Stimulated activated naive CD8-positive, alpha-beta T cell treated with anti-CD3 and anti-CD28 coated beads, Interleukin-15, Interleukin-2, amounts not matched to agents 100 U/mL and 50 U/mL, for 24 hours (primary cell): ENCODE measurements around the gene ZNF394.
"Not testable (repeated sequence)": the region's sequence is repeated elsewhere in the genome, so short reads cannot be mapped to it uniquely, and the experiment has no call there.

Experiments used
- ATAC-seq: fragments of 150-1000 bp; cut with Tn5 transposase; one replicate; pipeline ENCODE4 v1.10.0; 2021
- DNase-seq: peaks from one replicate; pipeline ENCODE4 v3.0.0; 2021

Gene ZNF394

DNA sequence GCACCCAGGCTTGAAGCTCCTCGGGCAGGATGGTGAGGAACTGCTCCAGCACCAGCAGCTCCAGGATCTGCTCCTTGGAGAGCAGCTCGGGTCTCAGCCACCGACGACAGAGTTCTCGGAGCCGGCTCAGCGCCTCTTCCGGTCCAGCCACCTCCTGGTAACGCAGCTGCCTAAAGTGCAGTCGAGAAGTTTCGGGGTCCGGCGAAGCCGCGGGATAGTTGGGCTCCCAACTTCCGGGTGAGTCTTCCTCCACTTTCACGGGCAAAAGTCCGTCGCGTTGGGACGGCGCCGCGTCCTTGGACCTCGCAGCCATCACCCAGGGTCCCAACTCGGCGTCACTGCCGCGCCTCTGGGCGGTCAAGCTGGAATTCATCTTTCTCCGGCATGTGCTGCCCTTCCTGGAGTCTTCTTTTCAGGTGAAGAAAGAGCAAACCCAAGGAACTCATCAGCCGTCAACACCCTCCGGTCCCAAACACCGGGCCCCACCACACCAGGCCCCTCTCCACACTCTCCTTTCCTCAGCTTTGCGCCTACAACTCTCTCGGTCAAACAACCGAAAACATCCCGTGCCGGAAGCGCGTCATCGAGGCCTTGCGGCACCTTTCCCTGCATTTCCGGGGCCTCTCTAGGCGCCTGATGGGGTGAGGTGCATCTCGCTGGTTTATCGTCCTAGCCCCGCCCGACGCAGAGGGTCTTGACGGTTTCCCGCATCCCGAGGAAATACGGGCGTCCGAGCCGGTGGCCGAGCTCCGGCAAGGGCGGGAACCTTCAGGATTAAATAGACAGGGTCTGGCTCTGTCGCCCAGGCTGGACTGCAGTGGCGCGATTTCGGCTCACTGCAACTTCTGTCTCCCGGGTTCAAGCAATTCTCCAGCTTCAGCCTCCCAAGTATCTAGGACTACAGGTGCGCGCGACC lies at the start of gene ZNF394:
TSS of gene ZNF394 (minus strand) at position 561 of the 916 bp plus-strand sequence. CDS start at position 373, 188 bp downstream.
- DNase-seq (peak; percentile 93), ATAC-seq (peak; percentile 63)

DNA sequence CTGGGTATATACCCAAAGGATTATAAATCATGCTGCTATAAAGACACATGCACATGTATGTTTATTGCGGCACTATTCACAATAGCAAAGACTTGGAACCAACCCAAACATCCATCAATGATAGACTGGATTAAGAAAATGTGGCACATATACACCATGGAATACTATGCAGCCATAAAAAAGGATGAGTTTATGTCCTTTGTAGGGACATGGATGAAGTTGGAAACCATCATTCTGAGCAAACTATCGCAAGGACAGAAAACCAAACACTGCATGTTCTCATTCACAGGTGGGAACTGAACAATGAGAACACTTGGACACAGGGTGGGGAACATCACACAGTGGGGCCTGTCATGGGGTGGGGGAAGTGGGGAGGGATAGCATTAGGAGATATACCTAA lies 49.5 kb upstream of the ZNF394 start:
- ATAC-seq, DNase-seq: not testable (repeated sequence)

DNA sequence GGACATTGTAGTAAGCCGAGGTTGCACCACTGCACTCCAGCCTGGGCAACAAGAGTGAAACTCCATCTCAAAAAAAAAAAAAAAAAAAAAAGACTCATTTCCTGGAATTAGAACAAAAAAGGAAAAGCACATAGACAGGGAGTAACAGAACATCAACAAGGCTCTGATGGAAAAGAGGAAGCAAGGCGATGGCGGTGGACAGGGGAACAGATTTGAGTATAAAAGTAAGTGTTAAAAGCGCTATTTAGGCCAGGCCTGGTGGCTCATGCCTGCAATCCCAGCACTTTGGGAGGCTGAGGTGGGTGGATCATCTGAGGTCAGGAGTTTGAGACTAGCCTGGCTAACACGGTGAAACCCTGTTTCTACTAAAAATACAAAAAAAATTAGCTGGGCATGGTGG lies 45.2 kb upstream of the ZNF394 start:
- ATAC-seq, DNase-seq: not testable (repeated sequence)

DNA sequence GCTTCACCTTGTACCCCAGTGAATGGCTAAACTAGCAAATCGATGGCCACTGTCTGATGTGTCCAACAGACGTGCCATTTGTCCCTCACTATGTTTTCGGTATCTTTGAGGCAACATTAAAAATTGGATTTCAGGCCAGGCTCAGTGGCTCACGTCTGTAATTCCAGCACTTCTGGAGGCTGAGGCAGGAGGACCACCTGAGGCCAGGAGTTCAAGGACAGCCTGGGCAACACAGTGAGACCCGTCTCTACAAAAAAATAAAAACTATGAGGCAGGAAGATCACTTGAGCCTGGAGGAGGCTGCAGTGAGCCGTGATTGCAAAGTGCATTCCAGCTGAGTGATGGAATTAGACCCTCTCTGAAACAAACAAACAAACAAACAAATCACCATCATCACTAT lies 43.8 kb upstream of the ZNF394 start:
- no peak for DNase-seq
- ATAC-seq: no peak

DNA sequence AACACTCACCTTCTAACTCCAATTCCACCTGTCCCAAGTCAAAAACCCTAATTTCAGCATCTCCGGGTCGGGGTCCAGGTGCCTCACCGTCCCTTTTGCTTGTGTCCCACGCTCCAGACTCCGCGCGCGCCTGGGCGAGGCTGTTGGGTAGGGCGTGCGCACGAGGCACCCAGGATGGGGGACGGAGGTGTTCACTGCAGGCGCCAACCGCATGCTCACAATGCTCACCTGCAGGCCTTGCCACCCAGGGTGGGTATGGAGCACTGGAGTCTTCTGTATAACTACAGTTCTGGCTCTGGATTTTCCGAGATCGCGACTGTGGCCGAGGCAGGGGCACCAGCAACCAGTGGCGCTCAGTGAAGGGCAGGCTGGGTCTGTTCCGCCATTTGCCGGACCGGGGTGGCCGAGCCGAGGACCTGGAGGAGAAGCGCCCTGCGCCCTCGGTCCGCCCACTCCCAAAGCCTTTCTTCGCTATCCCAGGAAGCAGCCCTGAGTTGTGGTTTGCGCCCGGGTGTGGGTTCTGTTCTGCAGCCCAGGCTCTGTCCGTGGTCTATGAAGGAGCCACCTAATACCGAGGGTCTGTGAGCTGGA lies 43.1 kb upstream of the ZNF394 start:
- no peak for ATAC-seq
- no peak for DNase-seq

DNA sequence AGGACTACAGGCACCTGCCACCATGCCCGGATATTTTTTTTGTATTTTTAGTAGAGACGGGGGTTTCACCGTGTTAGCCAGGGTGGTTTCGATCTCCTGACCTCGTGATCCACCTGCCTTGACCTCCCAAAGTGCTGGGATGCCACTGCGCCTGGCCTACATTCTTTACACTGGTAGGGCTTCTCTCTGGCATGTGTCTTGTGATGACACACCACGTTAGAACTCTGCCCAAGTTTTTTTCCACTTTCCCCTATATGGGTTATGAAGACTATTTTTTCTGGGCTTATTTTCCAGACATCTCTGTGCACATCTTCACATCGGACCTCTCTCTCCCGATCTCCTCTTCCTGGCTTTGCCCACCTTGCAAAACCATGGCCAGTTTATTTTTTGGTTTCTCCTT lies 41.1 kb upstream of the ZNF394 start:
- no peak for DNase-seq
- ATAC-seq: no peak

DNA sequence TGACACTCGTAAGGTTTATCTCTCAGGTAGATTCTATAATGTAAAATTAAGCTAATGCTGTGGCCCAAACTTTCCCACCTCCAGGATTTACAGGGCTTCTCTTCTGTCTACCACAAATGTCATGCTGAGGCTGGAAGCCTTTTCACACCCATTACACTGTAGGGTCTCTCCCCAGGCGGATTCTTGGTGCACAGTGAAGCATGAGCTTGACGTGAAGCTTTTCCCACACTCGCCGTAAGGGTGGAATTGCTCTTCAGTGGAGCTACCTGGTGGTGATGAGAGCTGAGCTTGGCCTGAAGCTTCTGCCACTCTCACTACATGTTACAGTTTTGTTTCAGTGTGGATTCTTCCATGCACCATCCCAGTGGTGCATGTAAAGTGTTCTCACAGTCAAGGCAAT lies 40.5 kb upstream of the ZNF394 start:
- DNase-seq (no peak), ATAC-seq (no peak)

DNA sequence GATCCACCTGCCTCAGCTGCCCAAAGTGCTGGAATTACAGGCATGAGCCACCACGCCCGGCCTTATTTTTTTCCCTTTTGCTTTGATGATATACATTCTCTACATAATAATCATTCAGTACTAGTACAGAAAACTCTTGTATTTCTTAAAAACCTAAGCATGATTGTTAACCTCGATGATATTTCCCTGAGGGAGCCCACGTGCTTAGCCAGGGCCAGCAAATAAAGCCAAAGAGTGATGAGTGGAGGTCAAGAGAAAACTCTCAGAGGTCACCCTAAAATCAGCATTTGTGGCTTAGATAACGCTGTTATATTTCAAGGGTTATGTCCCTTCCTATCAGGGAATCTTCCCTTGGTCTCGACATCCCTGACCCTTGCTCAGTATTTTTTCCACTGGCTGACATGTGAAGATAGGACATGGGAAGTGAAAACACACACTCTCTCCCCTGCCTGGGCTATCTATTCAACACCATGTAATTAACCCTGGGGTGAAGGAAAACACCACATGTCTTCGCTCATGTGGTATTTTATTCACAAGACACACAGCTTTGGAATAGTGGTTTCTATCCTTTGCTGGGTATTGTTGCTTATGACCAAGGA lies 39.2 kb upstream of the ZNF394 start:
- ATAC-seq: no peak
- DNase-seq: no peak

DNA sequence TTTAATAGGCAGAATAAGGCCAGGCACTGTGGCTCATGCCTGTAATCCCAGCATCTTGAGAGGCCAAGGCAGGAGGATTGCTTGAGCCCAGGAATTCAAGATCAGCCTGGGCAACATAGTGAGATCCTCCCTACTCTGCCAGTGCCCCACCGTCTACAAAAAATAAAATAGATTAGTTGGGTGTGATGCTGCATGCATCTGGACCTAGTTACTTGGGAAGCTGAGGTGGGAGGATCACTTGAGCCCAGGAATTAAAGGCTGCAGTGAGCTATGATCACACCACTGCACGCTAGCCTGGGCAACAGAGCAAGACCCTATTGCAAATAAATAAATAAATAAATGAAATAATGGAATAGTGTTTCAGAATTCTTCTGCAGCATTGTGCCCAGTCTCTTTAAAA lies 35.6 kb upstream of the ZNF394 start:
- DNase-seq: no peak
- ATAC-seq: no peak

DNA sequence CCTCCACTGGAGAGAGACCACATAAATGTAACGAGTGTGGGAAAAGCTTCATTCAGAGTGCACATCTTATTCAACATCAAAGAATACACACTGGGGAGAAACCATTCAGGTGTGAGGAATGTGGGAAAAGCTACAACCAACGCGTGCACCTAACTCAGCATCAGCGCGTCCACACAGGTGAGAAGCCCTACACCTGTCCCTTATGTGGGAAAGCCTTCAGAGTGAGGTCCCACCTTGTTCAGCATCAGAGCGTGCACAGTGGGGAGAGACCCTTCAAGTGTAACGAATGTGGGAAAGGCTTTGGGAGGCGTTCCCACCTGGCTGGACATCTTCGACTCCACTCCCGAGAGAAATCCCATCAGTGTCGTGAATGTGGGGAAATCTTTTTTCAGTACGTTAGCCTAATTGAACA lies 31.3 kb upstream of the ZNF394 start:
- ATAC-seq: no peak
- DNase-seq: no peak

DNA sequence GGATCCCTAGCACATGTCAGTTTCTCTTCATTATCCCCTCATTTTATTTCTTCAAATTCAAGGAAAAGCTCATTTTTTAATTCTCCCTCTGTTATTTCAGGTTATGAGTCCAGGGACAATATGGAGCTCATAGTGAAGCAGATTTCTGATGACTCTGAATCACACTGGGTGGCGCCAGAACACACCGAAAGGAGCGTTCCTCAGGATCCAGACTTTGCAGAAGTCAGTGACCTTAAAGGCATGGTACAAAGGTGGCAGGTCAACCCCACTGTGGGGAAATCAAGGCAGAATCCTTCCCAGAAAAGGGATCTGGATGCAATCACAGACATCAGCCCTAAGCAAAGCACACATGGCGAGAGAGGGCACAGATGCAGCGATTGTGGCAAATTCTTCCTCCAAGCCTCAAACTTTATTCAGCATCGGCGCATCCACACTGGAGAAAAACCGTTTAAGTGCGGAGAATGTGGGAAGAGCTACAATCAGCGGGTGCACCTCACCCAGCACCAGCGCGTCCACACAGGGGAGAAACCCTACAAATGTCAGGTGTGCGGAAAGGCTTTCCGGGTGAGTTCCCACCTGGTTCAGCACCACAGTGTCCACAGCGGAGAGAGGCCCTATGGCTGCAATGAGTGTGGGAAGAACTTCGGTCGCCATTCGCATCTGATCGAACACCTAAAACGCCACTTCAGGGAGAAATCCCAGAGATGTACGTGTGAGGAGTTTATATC lies 25.8 kb upstream of the ZNF394 start:
- no peak for DNase-seq

DNA sequence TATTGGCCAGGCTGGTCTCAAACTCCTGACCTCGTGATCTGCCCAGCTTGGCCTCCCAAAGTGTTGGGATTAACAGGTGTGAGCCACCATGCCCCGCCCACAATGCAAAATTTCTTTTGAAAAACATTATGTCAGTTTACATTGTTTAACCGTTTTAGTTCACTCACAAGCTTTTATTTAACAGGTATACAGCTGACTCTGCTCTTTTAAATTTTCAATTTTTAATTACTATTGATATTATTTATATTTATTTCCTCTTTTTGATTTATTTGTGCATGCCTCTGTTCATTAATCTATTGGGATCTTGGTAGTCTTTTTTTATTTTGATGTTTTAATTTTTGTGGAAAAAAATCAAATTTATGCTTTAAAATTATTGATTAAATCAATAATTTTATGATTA lies 21.3 kb upstream of the ZNF394 start:
- ATAC-seq (no peak), DNase-seq (no peak)

More for the DNA sequence above, 25.8 kb upstream of the ZNF394 start:
- peak; percentile 40 for ATAC-seq

DNA sequence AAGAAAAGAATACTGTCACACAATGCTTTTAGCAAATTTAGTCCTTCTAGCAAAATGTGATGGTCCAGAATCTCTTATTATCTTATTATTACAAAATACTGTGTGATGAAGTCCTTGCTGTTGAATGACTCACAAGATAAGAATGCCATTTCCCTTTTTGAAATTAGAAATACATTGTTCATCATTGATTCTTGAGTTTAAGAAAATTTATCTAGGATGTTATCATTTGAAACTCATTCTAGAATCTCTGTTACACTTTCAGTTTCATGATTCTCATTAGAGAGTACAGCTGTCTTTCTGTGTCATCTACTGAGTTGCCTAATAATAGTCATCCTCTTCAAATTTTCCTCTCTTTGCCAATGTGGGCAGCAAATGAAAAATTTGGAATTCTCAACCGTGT lies 14.0 kb upstream of the ZNF394 start:
- ATAC-seq (no peak), DNase-seq (no peak)

DNA sequence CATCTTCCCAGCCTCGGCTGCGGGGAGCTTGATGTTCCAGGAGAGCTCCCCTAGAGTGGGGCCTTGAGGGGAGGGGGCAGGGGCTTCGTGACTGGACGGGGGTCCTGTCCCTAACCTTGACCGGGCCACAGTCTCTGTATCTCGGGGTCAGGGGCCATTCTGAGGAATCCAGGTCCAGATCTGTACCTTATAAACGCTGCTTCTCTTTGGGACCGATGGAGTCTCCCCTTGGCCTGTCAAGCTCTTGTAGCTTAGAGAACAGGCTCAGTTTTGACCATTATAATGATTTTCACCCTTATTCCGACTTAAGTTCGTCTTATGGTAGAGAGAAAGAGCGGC lies 5.2 kb upstream of the ZNF394 start:
- ATAC-seq (no peak), DNase-seq (no peak)

DNA sequence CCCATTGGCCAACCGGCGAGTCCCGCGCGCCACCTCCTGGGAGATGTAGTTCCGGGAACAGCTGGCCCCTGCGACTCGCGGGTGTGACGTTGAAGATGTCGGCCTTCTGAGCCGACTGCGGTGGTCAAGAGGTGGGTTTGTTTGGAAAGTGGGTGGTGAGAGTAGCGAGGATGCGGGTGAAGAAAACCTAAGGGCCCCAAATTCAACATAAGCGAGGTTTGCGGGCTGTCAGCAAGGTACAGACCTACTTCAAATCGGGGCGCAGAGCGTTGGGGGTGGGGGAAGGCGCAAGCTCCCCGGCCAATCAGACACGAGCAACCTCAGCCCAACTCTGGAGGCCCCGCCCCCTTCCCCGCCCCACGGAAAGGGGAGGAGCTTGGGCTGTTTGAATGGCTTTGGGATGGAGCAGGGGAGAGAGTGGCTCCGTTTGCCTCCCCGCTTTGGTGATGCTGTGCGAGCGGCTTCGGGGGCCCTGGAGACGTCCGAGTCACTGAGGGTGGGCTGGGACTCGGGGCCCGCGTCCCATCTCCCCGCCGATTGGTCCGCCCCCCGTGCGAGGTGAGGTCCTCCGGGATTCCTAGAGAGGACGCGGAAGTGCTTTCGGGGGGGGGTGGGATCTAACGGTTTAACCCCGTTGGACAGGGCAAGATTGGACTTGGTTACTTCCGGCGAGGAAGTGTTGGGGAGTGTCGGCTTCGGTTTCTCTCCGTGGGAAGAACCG lies 4.7 kb upstream of the ZNF394 start, which contains the start of gene ZKSCAN5:
TSS of gene ZKSCAN5 (plus strand) at position 60 of the 721 bp plus-strand sequence. CDS start 1,383 bp downstream, outside the sequence.
- DNase-seq (peak; percentile 97), ATAC-seq (peak; percentile 90)

DNA sequence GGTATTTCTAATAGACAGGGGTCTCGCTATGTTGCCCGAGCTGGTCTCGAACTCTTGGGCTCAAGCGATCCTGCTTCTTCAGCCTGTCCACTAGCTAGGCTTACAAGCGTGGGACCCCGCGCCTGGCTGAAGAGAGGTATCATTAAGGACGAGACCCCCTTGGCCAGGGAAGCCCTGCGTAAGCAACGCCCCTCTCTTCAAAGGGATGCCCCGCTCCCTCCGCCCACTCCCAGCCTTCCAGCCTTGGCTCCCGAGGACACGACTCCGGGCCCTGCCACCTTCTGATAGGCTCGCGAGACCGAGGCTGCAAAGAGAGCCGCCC lies 4.2 kb upstream of the ZNF394 start:
- ATAC-seq (no peak), DNase-seq (no peak)

DNA sequence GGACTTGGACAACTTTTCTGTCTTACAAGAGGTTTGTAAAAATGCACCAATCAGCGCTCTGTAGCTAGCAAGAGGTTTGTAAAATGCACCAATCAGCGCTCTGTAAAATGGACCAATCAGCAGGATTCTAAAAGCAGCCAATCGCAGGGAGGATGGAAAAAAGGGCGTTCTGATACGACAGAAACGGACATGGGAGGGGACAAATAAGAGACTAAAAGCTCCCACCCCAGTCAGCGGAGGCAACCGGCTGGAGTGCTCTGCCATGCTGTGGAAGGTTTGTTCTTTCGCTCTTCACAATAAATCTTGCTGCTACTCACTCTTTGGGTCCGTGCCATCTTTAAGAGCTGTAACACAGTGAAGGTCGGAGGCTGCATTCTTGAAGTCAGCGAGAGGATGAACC lies 1.2 kb upstream of the ZNF394 start:
- ATAC-seq, DNase-seq: not testable (repeated sequence)

DNA sequence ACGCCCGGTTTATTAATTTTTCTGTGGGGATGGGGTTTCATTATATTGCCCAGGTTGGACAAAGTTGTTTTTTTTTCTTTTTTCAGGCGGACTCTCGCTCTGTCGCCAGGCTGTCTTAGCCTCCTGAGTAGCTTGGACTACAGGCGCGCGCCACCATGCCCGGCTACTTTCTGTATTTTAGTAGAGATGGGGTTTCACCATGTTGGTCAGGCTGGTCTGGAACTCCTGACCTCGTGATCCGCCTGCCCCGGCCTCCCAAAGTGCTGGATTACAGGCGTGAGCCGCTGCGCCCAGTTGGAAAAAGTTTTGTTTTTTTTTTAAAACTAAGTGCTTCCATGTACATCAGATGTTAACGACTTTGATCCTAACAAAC lies 542 bp upstream of the ZNF394 start:
- no peak for ATAC-seq
- no peak for DNase-seq

DNA sequence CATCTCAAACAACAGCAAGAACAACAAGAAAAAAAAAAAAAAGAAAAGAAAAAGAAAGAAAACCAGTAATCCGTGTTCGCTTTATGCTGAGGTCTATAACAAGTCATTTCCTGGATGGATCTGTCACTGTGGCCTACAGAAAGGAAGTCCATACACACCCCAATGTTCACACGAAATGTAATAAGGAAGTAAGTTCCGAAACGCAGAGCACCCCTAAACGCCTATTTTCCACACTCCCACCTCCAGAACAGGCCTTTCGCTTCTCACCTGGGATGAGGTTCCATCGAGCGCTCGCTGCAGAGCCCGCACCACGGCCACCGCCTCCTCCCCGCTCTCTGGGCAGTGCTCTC lies 735 bp downstream of the ZNF394 start:
- DNase-seq: no peak
- no peak for ATAC-seq

DNA sequence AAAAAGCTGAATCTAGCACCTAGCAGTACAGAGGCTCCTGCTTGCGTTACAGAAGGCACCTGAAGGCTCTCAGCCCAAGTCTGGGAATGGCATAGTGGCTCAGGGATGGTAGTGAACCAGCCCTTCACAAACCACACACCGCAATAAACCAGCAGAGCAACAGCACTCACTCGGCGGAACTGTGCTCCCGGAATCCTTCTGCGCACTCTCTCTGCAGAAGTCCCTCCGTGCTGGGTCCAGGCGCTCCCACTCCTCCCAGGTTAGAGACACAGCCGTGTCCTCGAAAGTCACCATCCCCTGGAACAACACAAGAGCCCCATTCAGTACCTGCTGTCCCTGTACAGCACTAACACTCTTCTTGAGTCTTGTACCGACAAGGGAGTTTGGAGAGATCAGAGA lies 1.5 kb downstream of the ZNF394 start:
- no peak for DNase-seq
- ATAC-seq: no peak

DNA sequence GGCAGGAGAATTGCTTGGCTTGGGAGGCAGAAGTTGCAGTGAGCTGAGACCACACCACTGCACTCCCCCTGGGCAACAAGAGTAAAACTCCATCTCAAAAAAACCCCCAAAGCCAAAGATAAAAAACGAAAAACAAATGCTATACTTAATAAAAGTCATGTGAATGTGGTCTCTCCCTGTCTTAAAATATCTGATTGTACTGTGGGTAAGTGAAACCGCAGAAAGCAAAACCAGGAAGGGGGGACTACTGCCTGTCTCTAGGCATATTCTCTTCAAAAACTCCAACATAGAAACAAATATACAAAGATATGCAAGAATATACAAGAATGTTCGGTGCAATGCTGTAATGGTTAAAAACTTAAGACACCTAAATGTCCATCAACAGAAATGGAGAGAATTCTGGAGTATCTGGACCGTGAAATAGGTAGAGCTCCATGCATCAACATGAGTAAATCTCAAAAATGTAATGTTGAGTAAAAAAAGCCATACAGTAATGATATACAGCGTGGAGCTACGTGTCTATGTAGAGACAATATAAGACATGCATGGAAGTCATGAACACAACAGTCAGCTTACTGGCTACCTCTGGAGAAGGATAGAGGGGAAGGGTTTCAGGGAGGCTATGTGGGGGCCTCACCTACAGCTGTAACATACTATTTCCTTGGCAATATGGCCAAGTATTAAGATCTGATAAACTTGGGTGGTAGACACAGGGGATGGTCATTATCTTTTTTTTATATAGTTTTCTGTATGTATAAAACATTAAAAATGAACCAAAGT lies 2.1 kb downstream of the ZNF394 start:
- ATAC-seq (no peak), DNase-seq (no peak)
